Osteocyte (in vitro differentiated cells): ENCODE measurements around the gene PRSS2. TPM values are rescaled to one million over a fixed set of nuclear protein-coding genes. Genes with fewer than 3 reads are reported as not detected.
A peak's percentile ranks its signal among the peaks of the same experiment; 100 is the strongest.

Source experiments
- DNase-seq: peaks from one replicate; pipeline ENCODE4 v3.0.0; 2021; ENCODE audit warnings: mixed read lengths; ENCODE audit not compliant: unreplicated experiment; ENCODE audit errors: extremely low spot score
- H3K27ac Mint-ChIP-seq: one replicate; pipeline ENCODE4 v1.8.0; 2021; ENCODE audit warnings: mild to moderate bottlenecking, mixed read lengths; ENCODE audit not compliant: unreplicated experiment
- H3K27me3 Mint-ChIP-seq: one replicate; pipeline ENCODE4 v1.8.0; 2021; ENCODE audit warnings: mixed read lengths; ENCODE audit not compliant: unreplicated experiment
- H3K36me3 Mint-ChIP-seq: one replicate; pipeline ENCODE4 v1.8.0; 2021; ENCODE audit warnings: mixed read lengths; ENCODE audit not compliant: unreplicated experiment
- H3K4me1 Mint-ChIP-seq: one replicate; pipeline ENCODE4 v1.8.0; 2021; ENCODE audit warnings: mixed read lengths; ENCODE audit not compliant: unreplicated experiment
- H3K4me3 Mint-ChIP-seq: one replicate; pipeline ENCODE4 v1.8.0; 2021; ENCODE audit warnings: mild to moderate bottlenecking, moderate library complexity, mixed read lengths; ENCODE audit not compliant: unreplicated experiment
- H3K9me3 Mint-ChIP-seq: one replicate; pipeline ENCODE4 v1.8.0; 2021; ENCODE audit warnings: mixed read lengths; ENCODE audit not compliant: unreplicated experiment
- total RNA-seq: library from RNA; stranded (reverse); gene quantifications from 2 replicates; pipeline ENCODE4 v1.2.1, GENCODE V29; 2021
- TF ChIP-seq, protein P1 (sequence below): fragments of 200-600 bp; sonication (generic); IDR thresholded peaks from 2 replicates; pipeline ENCODE4 v1.5.0; 2021; ENCODE audit warnings: antibody characterized with exemption, mild to moderate bottlenecking, moderate library complexity

PRSS2 gene
- total RNA-seq, 1 donor from 2014 or later = not detected

DNA sequence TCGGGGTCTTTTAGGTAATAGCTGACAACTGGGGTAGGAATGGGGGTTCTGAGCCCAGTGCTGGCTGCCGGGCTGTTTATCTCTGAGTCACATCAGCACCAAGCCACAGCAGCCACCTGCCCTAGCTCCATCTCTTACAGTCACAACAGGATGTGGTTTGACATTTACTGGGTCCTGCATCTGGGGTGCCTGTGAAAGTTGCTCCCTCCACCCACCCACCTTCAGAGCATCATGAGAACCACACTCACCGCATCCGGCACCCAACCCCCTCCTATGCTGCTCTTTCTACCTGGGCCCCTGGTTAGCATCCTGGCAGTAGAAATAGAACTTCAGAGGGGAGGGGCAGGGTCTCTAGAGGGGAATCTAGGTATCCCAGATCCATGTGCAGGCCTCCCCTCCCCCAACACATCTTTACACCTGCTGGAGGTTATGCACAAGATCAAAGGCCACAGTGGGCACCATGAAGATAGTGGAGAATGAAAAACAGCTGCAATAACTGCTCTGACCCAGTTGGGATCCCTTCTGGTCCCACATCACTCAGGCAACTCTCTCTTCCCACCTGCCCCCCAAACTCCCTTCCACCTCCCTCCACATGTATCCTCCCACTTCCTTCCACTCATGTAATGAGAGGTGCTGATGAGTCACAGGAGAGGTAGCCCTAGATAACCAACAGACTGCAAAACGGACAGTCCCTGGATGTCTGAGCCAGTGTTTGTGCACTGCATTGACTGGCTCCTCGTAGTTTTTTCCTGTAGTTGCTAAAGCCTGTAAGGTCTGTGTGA, 38.2 kb downstream of the PRSS2 start:
- Mint-ChIP-seq H3K27me3 (peaks cover 45% of the 10 kb centered on the region), H3K4me1 (no peaks in the 10 kb centered on the region), H3K9me3 (no peaks in the 10 kb centered on the region), H3K27ac (no peak overlapping the region), H3K4me3 (no peak overlapping the region), H3K36me3 (no peaks in the 10 kb centered on the region)
- DNase-seq = no peak
- TF ChIP-seq, protein P1, sequence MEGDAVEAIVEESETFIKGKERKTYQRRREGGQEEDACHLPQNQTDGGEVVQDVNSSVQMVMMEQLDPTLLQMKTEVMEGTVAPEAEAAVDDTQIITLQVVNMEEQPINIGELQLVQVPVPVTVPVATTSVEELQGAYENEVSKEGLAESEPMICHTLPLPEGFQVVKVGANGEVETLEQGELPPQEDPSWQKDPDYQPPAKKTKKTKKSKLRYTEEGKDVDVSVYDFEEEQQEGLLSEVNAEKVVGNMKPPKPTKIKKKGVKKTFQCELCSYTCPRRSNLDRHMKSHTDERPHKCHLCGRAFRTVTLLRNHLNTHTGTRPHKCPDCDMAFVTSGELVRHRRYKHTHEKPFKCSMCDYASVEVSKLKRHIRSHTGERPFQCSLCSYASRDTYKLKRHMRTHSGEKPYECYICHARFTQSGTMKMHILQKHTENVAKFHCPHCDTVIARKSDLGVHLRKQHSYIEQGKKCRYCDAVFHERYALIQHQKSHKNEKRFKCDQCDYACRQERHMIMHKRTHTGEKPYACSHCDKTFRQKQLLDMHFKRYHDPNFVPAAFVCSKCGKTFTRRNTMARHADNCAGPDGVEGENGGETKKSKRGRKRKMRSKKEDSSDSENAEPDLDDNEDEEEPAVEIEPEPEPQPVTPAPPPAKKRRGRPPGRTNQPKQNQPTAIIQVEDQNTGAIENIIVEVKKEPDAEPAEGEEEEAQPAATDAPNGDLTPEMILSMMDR = no peak

GRCh38 chr7:142809671-142810070, 38.9 kb downstream of the PRSS2 start:
- H3K9me3 Mint-ChIP-seq = no peaks in the 10 kb centered on the region
- no peaks in the 10 kb centered on the region for H3K36me3 Mint-ChIP-seq
- H3K4me1 Mint-ChIP-seq = no peaks in the 10 kb centered on the region
- no peak overlapping the region for H3K27ac Mint-ChIP-seq
- TF ChIP-seq, protein P1 = no peak
- H3K4me3 Mint-ChIP-seq = no peak overlapping the region
- H3K27me3 Mint-ChIP-seq = peaks cover 42% of the 10 kb centered on the region
- no peak for DNase-seq

- Mint-ChIP-seq H3K27ac (no peak overlapping the region), H3K9me3 (no peaks in the 10 kb centered on the region), H3K4me3 (no peak overlapping the region), H3K36me3 (no peaks in the 10 kb centered on the region), H3K4me1 (no peaks in the 10 kb centered on the region), H3K27me3 (peaks cover 46% of the 10 kb centered on the region)
- TF ChIP-seq, protein P1 = peak; percentile 69
- no peak for DNase-seq
Observed at GRCh38 chr7:142811154-142811737, 40.5 kb downstream of the PRSS2 start.

DNA sequence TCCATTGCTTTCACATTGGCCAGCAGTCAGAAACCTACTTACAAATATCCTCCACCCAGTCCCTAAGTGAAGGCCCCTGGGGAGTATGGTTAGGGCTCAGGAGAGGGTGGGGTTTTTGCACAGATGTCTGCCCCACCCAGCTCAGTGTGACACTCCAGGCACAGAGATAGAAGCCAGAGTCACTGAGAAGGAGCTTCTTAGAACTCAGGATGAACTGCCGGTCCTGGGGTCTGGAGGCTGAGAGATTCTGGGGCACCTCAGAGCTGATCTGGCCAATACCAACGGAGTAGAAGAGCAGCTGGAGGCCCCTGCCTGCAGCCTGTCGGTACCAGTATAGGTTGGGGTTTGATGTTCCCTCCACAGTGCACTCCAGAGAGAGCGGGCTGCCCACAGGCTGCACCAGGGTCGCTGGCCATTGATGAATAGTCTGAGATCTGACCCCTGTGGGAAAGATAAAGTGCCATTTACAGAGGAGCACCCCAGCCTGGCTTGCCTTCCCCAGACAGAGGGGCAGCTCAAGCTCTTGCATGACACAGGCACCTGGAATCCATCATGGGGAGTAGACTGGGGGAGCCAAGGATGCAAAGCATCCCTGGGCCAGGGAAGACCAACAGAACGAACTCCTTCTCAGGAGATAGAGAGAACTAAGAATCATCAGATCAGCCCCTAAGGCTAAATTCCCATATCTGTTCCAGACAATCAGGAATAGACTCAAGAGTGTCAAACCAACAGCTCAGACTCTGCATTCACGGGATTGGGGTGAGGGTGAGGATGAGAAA, 41.9 kb downstream of the PRSS2 start:
- Mint-ChIP-seq H3K27ac (no peak overlapping the region), H3K27me3 (peaks cover 45% of the 10 kb centered on the region), H3K4me3 (no peak overlapping the region), H3K4me1 (no peaks in the 10 kb centered on the region), H3K36me3 (no peaks in the 10 kb centered on the region), H3K9me3 (no peaks in the 10 kb centered on the region)
- TF ChIP-seq, protein P1 = no peak
- DNase-seq = no peak

- no peaks in the 10 kb centered on the region for H3K36me3 Mint-ChIP-seq
- H3K9me3 Mint-ChIP-seq = no peaks in the 10 kb centered on the region
- H3K4me3 Mint-ChIP-seq = no peak overlapping the region
- H3K27me3 Mint-ChIP-seq = peaks cover 40% of the 10 kb centered on the region
- H3K4me1 Mint-ChIP-seq = no peaks in the 10 kb centered on the region
- DNase-seq = no peak
- no peak overlapping the region for H3K27ac Mint-ChIP-seq
- TF ChIP-seq, protein P1 = no peak
Observed at GRCh38 chr7:142813226-142813625, 42.5 kb downstream of the PRSS2 start.
